HepG2 (cell line): ENCODE data around the gene RPUSD4. TPM values are rescaled to one million over a fixed set of nuclear protein-coding genes. Genes with fewer than 3 reads are reported as not detected.

Experiments
- ARNT ChIP-seq: fragments of 450-650 bp; IDR thresholded peaks from 2 replicates; pipeline ENCODE4 v1.6.1; 2017
- ARNTL ChIP-seq: sonication (generic); formaldehyde crosslinking; IDR thresholded peaks from 2 replicates; pipeline ENCODE4 v1.4.0; 2020; ENCODE audit warnings: mild to moderate bottlenecking, missing genetic modification reagents
- CBX1 ChIP-seq: IDR thresholded peaks from one replicate; pipeline ENCODE4 v1.6.1; 2016; ENCODE audit warnings: antibody characterized with exemption, low read depth
- FOXP1 ChIP-seq, 2 experiments: fragments of 450-650 bp in 1 of 2; IDR thresholded peaks; 2 replicates each; pipeline ENCODE4 v1.6.1; 2017 to 2018; ENCODE audit warnings: antibody characterized with exemption in 1 of 2
- HNF1A ChIP-seq, 2 experiments: sonication (generic) in 1 of 2; formaldehyde crosslinking in 1 of 2; IDR thresholded peaks; 2 replicates each; pipeline versions ENCODE4 v1.4.0 to v1.6.1; 2016 to 2020; ENCODE audit warnings: borderline replicate concordance in 1 of 2, low read depth in 1 of 2, mild to moderate bottlenecking in 1 of 2, missing genetic modification reagents in 1 of 2
- KAT8 ChIP-seq: IDR thresholded peaks from 2 replicates; pipeline ENCODE4 v1.6.1; 2016; ENCODE audit warnings: missing genetic modification reagents, missing compliant biosample characterization
- MAFG ChIP-seq: sonication (generic); formaldehyde crosslinking; IDR thresholded peaks from 2 replicates; pipeline ENCODE4 v1.5.1; 2020; ENCODE audit warnings: mild to moderate bottlenecking, missing genetic modification reagents
- MYC ChIP-seq: sonication (generic); formaldehyde crosslinking; IDR thresholded peaks from 2 replicates; pipeline ENCODE4 v1.9.0; 2021; ENCODE audit warnings: missing genetic modification reagents, borderline replicate concordance
- NR2F2 ChIP-seq: IDR thresholded peaks from 2 replicates; pipeline ENCODE4 v1.6.1; 2012; ENCODE audit warnings: low read depth, inconsistent platforms, borderline replicate concordance
- RFXANK ChIP-seq: IDR thresholded peaks from 2 replicates; pipeline ENCODE4 v1.6.1; 2016
- SCMH1 ChIP-seq: sonication (generic); formaldehyde crosslinking; IDR thresholded peaks from 2 replicates; pipeline ENCODE4 v1.9.0; 2021; ENCODE audit warnings: missing genetic modification reagents, mild to moderate bottlenecking, borderline replicate concordance
- SIN3B ChIP-seq: fragments of 150-350 bp; IDR thresholded peaks from 2 replicates; pipeline ENCODE4 v1.6.1; 2014; ENCODE audit warnings: low read length
- SMARCC2 ChIP-seq: fragments of 450-650 bp; IDR thresholded peaks from 2 replicates; pipeline ENCODE4 v1.6.1; 2017; ENCODE audit warnings: antibody characterized with exemption, mild to moderate bottlenecking
- TBX2 ChIP-seq: sonication (generic); formaldehyde crosslinking; IDR thresholded peaks from 2 replicates; pipeline ENCODE4 v1.5.0; 2020; ENCODE audit warnings: missing genetic modification reagents, mild to moderate bottlenecking, borderline replicate concordance
- U2AF2 ChIP-seq: fragments of 200-400 bp; formaldehyde crosslinking; IDR thresholded peaks from 2 replicates; pipeline ENCODE4 v1.6.1; 2017; ENCODE audit warnings: low read depth, mild to moderate bottlenecking, low read length
- YY1 ChIP-seq: IDR thresholded peaks from 2 replicates; pipeline ENCODE4 v1.6.1; 2011; ENCODE audit warnings: low read length, low read depth, moderate library complexity, mild to moderate bottlenecking; ENCODE audit not compliant: insufficient read depth, insufficient replicate concordance
- ZBTB42 ChIP-seq: sonication (generic); formaldehyde crosslinking; IDR thresholded peaks from 2 replicates; pipeline ENCODE4 v1.5.0; 2020; ENCODE audit warnings: mild to moderate bottlenecking, missing genetic modification reagents
- ZFP36L1 ChIP-seq: sonication (generic); formaldehyde crosslinking; IDR thresholded peaks from 2 replicates; pipeline ENCODE4 v1.8.0; 2022; ENCODE audit warnings: mild to moderate bottlenecking, missing genetic modification reagents, moderate library complexity
- ZFX ChIP-seq: sonication (generic); formaldehyde crosslinking; IDR thresholded peaks from 2 replicates; pipeline ENCODE4 v1.4.0; 2020; ENCODE audit warnings: mild to moderate bottlenecking, low read depth, missing genetic modification reagents, moderate library complexity
- ZKSCAN5 ChIP-seq: sonication (generic); formaldehyde crosslinking; IDR thresholded peaks from 2 replicates; pipeline ENCODE4 v1.5.1; 2020; ENCODE audit warnings: mild to moderate bottlenecking, missing genetic modification reagents
- ZMYM2 ChIP-seq: sonication (generic); formaldehyde crosslinking; IDR thresholded peaks from 2 replicates; pipeline ENCODE4 v1.8.0; 2022; ENCODE audit warnings: mild to moderate bottlenecking, missing genetic modification reagents
- ZMYM3 ChIP-seq: sonication (generic); formaldehyde crosslinking; IDR thresholded peaks from 2 replicates; pipeline ENCODE4 v1.5.1; 2020; ENCODE audit warnings: mild to moderate bottlenecking, missing genetic modification reagents
- ZNF20 ChIP-seq: sonication (generic); formaldehyde crosslinking; IDR thresholded peaks from 2 replicates; pipeline ENCODE4 v1.4.0; 2020; ENCODE audit warnings: mild to moderate bottlenecking, moderate library complexity, missing genetic modification reagents
- ZNF235 ChIP-seq: sonication (generic); formaldehyde crosslinking; IDR thresholded peaks from 2 replicates; pipeline ENCODE4 v1.8.1; 2023; ENCODE audit warnings: mild to moderate bottlenecking, missing genetic modification reagents, borderline replicate concordance
- ZNF251 ChIP-seq: sonication (generic); formaldehyde crosslinking; IDR thresholded peaks from 2 replicates; pipeline ENCODE4 v1.9.0; 2021; ENCODE audit warnings: mild to moderate bottlenecking, missing genetic modification reagents
- ZNF296 ChIP-seq: sonication (generic); formaldehyde crosslinking; conservative IDR thresholded peaks from 2 replicates; pipeline ENCODE4 v1.5.0; 2020; ENCODE audit warnings: mild to moderate bottlenecking, missing genetic modification reagents
- ZNF550 ChIP-seq: sonication (generic); formaldehyde crosslinking; IDR thresholded peaks from 2 replicates; pipeline ENCODE4 v1.4.0; 2020; ENCODE audit warnings: mild to moderate bottlenecking, missing genetic modification reagents, borderline replicate concordance
- ZNF563 ChIP-seq: sonication (generic); formaldehyde crosslinking; IDR thresholded peaks from 2 replicates; pipeline ENCODE4 v1.8.0; 2022; ENCODE audit warnings: mild to moderate bottlenecking, moderate library complexity, missing genetic modification reagents
- polyA plus RNA-seq, 8 experiments: library from polyadenylated mRNA; depleted of rRNA in 3 of 8; stranded (reverse) in 7 of 8; unstranded in 1 of 8; fragments of >200 nt; fragmentation: Illumina TruSeq in 4 of 8; extraction: Trizol in 4 of 8; gene quantifications; 2 replicates each; pipeline versions ENCODE4 v1.2.1 to v1.2.3, GENCODE V29; 2011 to 2016; ENCODE audit warnings: low read depth in 4 of 8, missing spikeins in 1 of 8, mixed read lengths in 1 of 8; ENCODE audit not compliant: insufficient read depth in 1 of 8
- total RNA-seq, 5 experiments: library from RNA; depleted of rRNA; stranded (reverse); fragments of >200 nt; fragmentation: Illumina TruSeq; extraction: Trizol; gene quantifications; 2 replicates each; pipeline ENCODE4 v1.2.3, GENCODE V29; 2016; ENCODE audit warnings: low read depth in 1 of 5

The RPUSD4 gene
- total and polyA plus RNA-seq, 2 of the 13 experiments (the other 11 are each of a cell fraction or from before 2014, with no cell fraction given), result 45.0 to 52.9 TPM

- TF ChIP-seq MAFG (CRISPR knock-in tag) (no peak), U2AF2 (no peak), KAT8 (CRISPR knock-in tag) (no peak; the same call in 1 of the 2 replicates), FOXP1 (IDR thresholded peaks at IDR 0.05) (no peak), FOXP1 (CRISPR knock-in tag; IDR thresholded peaks at IDR 0.05) (no peak), ARNTL (CRISPR knock-in tag) (no peak), ZFX (peak; percentile 59), TBX2 (CRISPR knock-in tag) (peak; percentile 79), SIN3B (no peak), ZKSCAN5 (CRISPR knock-in tag) (peak; percentile 43; the same call in 1 of the 2 replicates), NR2F2 (peak; percentile 56; the same call in 1 of the 2 replicates), ZNF550 (CRISPR knock-in tag) (no peak), ZMYM2 (CRISPR knock-in tag) (no peak), SCMH1 (CRISPR knock-in tag) (no peak), ZNF20 (CRISPR knock-in tag) (no peak), ZNF296 (CRISPR knock-in tag) (no peak), ZFP36L1 (CRISPR knock-in tag) (no peak), ARNT (no peak), ZMYM3 (peak; percentile 78; the same call in 1 of the 2 replicates), SMARCC2 (no peak), ZNF235 (CRISPR knock-in tag) (no peak), HNF1A (IDR thresholded peaks at IDR 0.05; ENCODE audit: low read depth) (0 out of 2 replicates have a peak, but pooled peaks have one; percentile 34), HNF1A (CRISPR knock-in tag; IDR thresholded peaks at IDR 0.05; ENCODE audit: borderline replicate concordance) (peak; percentile 45; the same call in 1 of the 2 replicates), ZNF563 (no peak), CBX1 (no peak), ZBTB42 (peak; percentile 89; the same call in 1 of the 2 replicates), YY1 (no peak), RFXANK (CRISPR knock-in tag) (no peak), ZNF251 (no peak), MYC (CRISPR knock-in tag) (no peak)
Observed at GRCh38 chr11:126158054-126158791, 53.2 kb downstream of the RPUSD4 start (continued).
